HepG2 (cell line): ENCODE results near the gene OR1F1. TPM values are rescaled to one million over a fixed set of nuclear protein-coding genes. Genes with fewer than 3 reads are reported as not detected.

Experiments
- ATAC-seq: fragments of 200-7000 bp; cut with Tn5 transposase; 3 replicates; pipeline ENCODE4 v1.9.1; 2020; ENCODE audit warnings: mild to moderate bottlenecking, moderate library complexity
- BruUV-seq: library from RNA; stranded (reverse); fragments of 400-500 nt; replicated peaks from 2 replicates; lab custom pipeline; 2021; lab: Mats Ljungman, UMichigan
- CTCF ChIA-PET: fragments of 300-600 bp; formaldehyde crosslinking; extraction: SDS; loops from one replicate; lab custom pipeline; 2021; ENCODE audit warnings: low total read pairs, inconsistent platforms, low intra/inter-chr PET ratio; lab: Yijun Ruan, JAX
- POLR2A ChIA-PET: fragments of 350-600 bp; sonication (Branson Sonifier 250); formaldehyde crosslinking; loops from one replicate; lab custom pipeline; 2020; ENCODE audit warnings: antibody characterized with exemption, inconsistent platforms; lab: Yijun Ruan, JAX
- DNase-seq: peaks from one replicate; pipeline ENCODE4 v3.0.0-alpha.2; 2015; ENCODE audit warnings: low spot score
- FAIRE-seq: peaks from 3 replicates; lab custom pipeline; 2011; peaks lifted over from hg19 to GRCh38; lab: Jason Lieb, UNC
- H2AFZ ChIP-seq: one replicate; pipeline ENCODE4 v1.6.1; 2011; ENCODE audit warnings: low read length, inconsistent platforms
- H3K27ac ChIP-seq: fragments of 300-600 bp; 3 replicates; pipeline ENCODE4 v1.8.0; 2011; ENCODE audit warnings: mixed run types, mild to moderate bottlenecking, mixed read lengths, low read length, inconsistent platforms; ENCODE audit not compliant: insufficient read depth; ENCODE audit errors: extremely low read length
- H3K27me3 ChIP-seq, 2 experiments: fragments of 200-600 bp in 1 of 2; 2 replicates in 1 of 2; 3 replicates in 1 of 2; pipeline versions ENCODE4 v1.6.0 to v1.8.0; 2011; ENCODE audit warnings: low read length in 2 of 2, mild to moderate bottlenecking in 2 of 2, moderate library complexity in 2 of 2, inconsistent platforms in 1 of 2; ENCODE audit not compliant: insufficient read depth in 2 of 2, control insufficient read depth in 1 of 2
- H3K36me3 ChIP-seq, 2 experiments: fragments of 200-600 bp in 1 of 2; replicated peaks in 1 of 2; 2 replicates in 1 of 2; 3 replicates in 1 of 2; pipeline versions ENCODE4 v1.5.1 to v1.8.0; 2011; ENCODE audit warnings: low read length in 2 of 2, inconsistent platforms in 1 of 2; ENCODE audit not compliant: insufficient read depth in 2 of 2, control insufficient read depth in 1 of 2
- H3K4me1 ChIP-seq: 2 replicates; pipeline ENCODE4 v1.5.1; 2012; ENCODE audit warnings: low read length, inconsistent platforms; ENCODE audit not compliant: insufficient read depth
- H3K4me2 ChIP-seq: 2 replicates; pipeline ENCODE4 v1.6.0; 2011; ENCODE audit warnings: low read depth, low read length, inconsistent platforms
- H3K4me3 ChIP-seq, 3 experiments: fragments of 200-600 bp in 1 of 3; sonication (generic), shearing (Covaris generic) in 1 of 3; replicated peaks in 1 of 3; 2 replicates each; pipeline ENCODE4 v1.5.1; 2011 to 2016; ENCODE audit warnings: low read length in 3 of 3, inconsistent platforms in 2 of 3, low read depth in 2 of 3, mild to moderate bottlenecking in 2 of 3, control low read depth in 1 of 3, mixed read lengths in 1 of 3; ENCODE audit not compliant: insufficient read depth in 1 of 3
- H3K79me2 ChIP-seq: one replicate; pipeline ENCODE4 v1.6.1; 2011; ENCODE audit warnings: low read length, inconsistent platforms; ENCODE audit not compliant: insufficient read depth
- H3K9ac ChIP-seq: 2 replicates; pipeline ENCODE4 v1.6.0; 2011; ENCODE audit warnings: mild to moderate bottlenecking, low read depth, low read length, inconsistent platforms; ENCODE audit not compliant: insufficient read depth
- H3K9me3 ChIP-seq: 2 replicates; pipeline ENCODE4 v1.5.1; 2012; ENCODE audit warnings: mild to moderate bottlenecking, low read length
- H4K20me1 ChIP-seq: 2 replicates; pipeline ENCODE4 v1.6.0; 2011; ENCODE audit warnings: inconsistent platforms, mild to moderate bottlenecking, low read length, moderate library complexity; ENCODE audit not compliant: insufficient read depth
- DMAP1 ChIP-seq: IDR thresholded peaks from 2 replicates; pipeline ENCODE4 v1.6.1; 2016
- MXD4 ChIP-seq: IDR thresholded peaks from 2 replicates; pipeline ENCODE4 v1.6.1; 2016; ENCODE audit warnings: mild to moderate bottlenecking, missing biosample characterization, missing genetic modification reagents
- NAIF1 ChIP-seq: sonication (generic); formaldehyde crosslinking; IDR thresholded peaks from 2 replicates; pipeline ENCODE4 v1.5.0; 2020; ENCODE audit warnings: mild to moderate bottlenecking, missing genetic modification reagents, borderline replicate concordance
- RBM39 ChIP-seq: fragments of 200-400 bp; formaldehyde crosslinking; IDR thresholded peaks from one replicate; pipeline ENCODE4 v1.6.1; 2018; ENCODE audit warnings: antibody characterized with exemption, mild to moderate bottlenecking, low read depth, low read length; ENCODE audit not compliant: poor library complexity, severe bottlenecking
- SOX5 ChIP-seq: IDR thresholded peaks from 2 replicates; pipeline ENCODE4 v1.6.1; 2016; ENCODE audit warnings: borderline replicate concordance
- SP5 ChIP-seq: IDR thresholded peaks from 2 replicates; pipeline ENCODE4 v1.6.1; 2016; ENCODE audit warnings: low read depth, borderline replicate concordance
- ZBTB1 ChIP-seq: sonication (generic); formaldehyde crosslinking; IDR thresholded peaks from 2 replicates; pipeline ENCODE4 v1.4.0; 2020; ENCODE audit warnings: missing genetic modification reagents, borderline replicate concordance
- ZFP36L2 ChIP-seq: sonication (generic); formaldehyde crosslinking; IDR thresholded peaks from 2 replicates; pipeline ENCODE4 v1.4.0; 2020; ENCODE audit warnings: missing genetic modification reagents
- ZNF180 ChIP-seq: sonication (generic); formaldehyde crosslinking; IDR thresholded peaks from 2 replicates; pipeline ENCODE4 v1.4.0; 2020; ENCODE audit warnings: low read depth, missing genetic modification reagents, borderline replicate concordance
- ZNF235 ChIP-seq: sonication (generic); formaldehyde crosslinking; IDR thresholded peaks from 2 replicates; pipeline ENCODE4 v1.8.1; 2023; ENCODE audit warnings: mild to moderate bottlenecking, missing genetic modification reagents, borderline replicate concordance
- ZNF30 ChIP-seq: sonication (generic); formaldehyde crosslinking; IDR thresholded peaks from 2 replicates; pipeline ENCODE4 v1.5.0; 2020; ENCODE audit warnings: mild to moderate bottlenecking, missing genetic modification reagents
- ZNF331 ChIP-seq: sonication (generic); formaldehyde crosslinking; IDR thresholded peaks from 2 replicates; pipeline ENCODE4 v1.4.0; 2020; ENCODE audit warnings: missing genetic modification reagents
- ZNF510 ChIP-seq: sonication (generic); formaldehyde crosslinking; IDR thresholded peaks from 2 replicates; pipeline ENCODE4 v1.4.0; 2020; ENCODE audit warnings: low read depth, mild to moderate bottlenecking, missing genetic modification reagents
- ZNF563 ChIP-seq: sonication (generic); formaldehyde crosslinking; IDR thresholded peaks from 2 replicates; pipeline ENCODE4 v1.8.0; 2022; ENCODE audit warnings: mild to moderate bottlenecking, moderate library complexity, missing genetic modification reagents
- ZNF564 ChIP-seq: sonication (generic); formaldehyde crosslinking; IDR thresholded peaks from 2 replicates; pipeline ENCODE4 v1.8.1; 2023; ENCODE audit warnings: mild to moderate bottlenecking, missing genetic modification reagents
- WGBS: methylation state at CpG from one replicate; pipeline ENCODE4 v1.1.6; 2017; ENCODE audit warnings: low lambda C conversion rate; 5-methylcytosine and 5-hydroxymethylcytosine counted together
- in situ Hi-C: cut with HindIII; loops from 2 replicates; pipeline ENCODE4 v1.10.0; 2017; ENCODE audit warnings: low pct_unique_long_range_greater_than_20kb; ENCODE audit not compliant: extremely low pct_ligation_motif_present
- intact Hi-C: fragments of 100-400 bp; cut with micrococcal nuclease; formaldehyde crosslinking; loops from one replicate; pipeline ENCODE4 v1.10.0; 2022; ENCODE audit not compliant: unreplicated experiment
- polyA plus RNA-seq, 8 experiments: library from polyadenylated mRNA; depleted of rRNA in 3 of 8; stranded (reverse) in 7 of 8; unstranded in 1 of 8; fragments of >200 nt; fragmentation: Illumina TruSeq in 4 of 8; extraction: Trizol in 4 of 8; gene quantifications; 2 replicates each; pipeline versions ENCODE4 v1.2.1 to v1.2.3, GENCODE V29; 2011 to 2016; ENCODE audit warnings: low read depth in 4 of 8, missing spikeins in 1 of 8, mixed read lengths in 1 of 8; ENCODE audit not compliant: insufficient read depth in 1 of 8
- total RNA-seq, 5 experiments: library from RNA; depleted of rRNA; stranded (reverse); fragments of >200 nt; fragmentation: Illumina TruSeq; extraction: Trizol; gene quantifications; 2 replicates each; pipeline ENCODE4 v1.2.3, GENCODE V29; 2016; ENCODE audit warnings: low read depth in 1 of 5
- TF ChIP-seq, protein P1 (sequence below): sonication (generic); formaldehyde crosslinking; IDR thresholded peaks from 2 replicates; pipeline ENCODE4 v1.4.0; 2020; ENCODE audit warnings: missing genetic modification reagents, borderline replicate concordance
- TF ChIP-seq, protein P2 (sequence below): sonication (generic); formaldehyde crosslinking; IDR thresholded peaks from 2 replicates; pipeline ENCODE4 v1.4.0; 2020; ENCODE audit warnings: missing genetic modification reagents, borderline replicate concordance

Gene OR1F1
- total and polyA plus RNA-seq, 2 of the 13 experiments (the other 11 are each of a cell fraction or from before 2014, with no cell fraction given), result 0.90 TPM; not detected in 1

DNA sequence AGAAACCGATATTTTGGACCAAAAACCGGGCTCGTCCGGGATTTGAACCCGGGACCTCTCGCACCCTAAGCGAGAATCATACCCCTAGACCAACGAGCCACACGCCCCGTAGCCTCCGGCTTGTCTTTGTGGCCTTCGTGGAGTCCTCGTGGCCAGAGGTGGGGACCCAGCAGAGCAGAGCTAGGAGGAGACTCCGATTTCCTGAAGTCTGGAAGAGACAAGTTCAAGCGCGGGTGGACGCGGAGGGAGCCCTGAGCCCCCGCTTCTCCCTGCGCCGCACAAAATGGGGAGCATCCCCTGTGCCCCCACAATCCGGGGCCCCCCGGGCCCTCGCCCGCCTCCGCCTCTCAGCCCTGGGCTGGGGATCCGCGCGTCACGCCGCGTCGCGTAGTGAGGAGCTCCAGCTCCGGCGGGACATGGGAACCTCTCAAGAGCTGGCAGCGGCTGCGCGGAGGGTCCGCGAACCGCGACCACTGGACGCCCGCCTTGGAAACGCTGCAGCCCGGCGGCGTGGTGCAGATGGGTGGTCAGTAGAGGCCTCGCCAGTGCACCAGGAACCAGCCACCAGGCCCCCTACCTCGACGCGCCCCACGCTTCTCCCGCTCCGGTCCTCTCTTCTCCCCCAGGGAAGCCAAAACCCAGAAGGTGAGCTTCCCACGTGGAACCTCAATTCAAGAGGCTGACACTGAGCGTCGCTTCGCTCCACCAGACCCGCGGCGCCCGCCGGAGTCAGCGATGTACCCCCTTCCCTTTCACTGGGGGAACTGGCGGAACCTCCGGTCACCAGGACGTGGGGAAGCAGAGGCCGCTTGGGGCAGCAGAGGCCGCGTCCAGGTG lies 5.2 kb upstream of the OR1F1 start:
- no peaks in the 10 kb centered on the region for H3K79me2 ChIP-seq
- H3K9me3 ChIP-seq, result no peaks in the 10 kb centered on the region
- FAIRE-seq, result peak; percentile 49
- peak overlapping the region; percentile 96 for H3K4me2 ChIP-seq
- no peaks in the 10 kb centered on the region for H4K20me1 ChIP-seq
- no peaks in the 10 kb centered on the region; a peak in 2 of 5 replicates for H3K27me3 ChIP-seq
- in situ Hi-C loops (no loop called here), intact Hi-C loops (no loop called here)
- no peak overlapping the region for H3K27ac ChIP-seq
- WGBS, result 0% methylated on average over 4 of the region's 72 CpGs
- no peaks in the 10 kb centered on the region for H3K36me3 ChIP-seq
- POLR2A ChIA-PET, result interaction anchor here (1.0 to 1.7 kb wide), 8 partner anchors 9 to 82 kb away, joined by 3 to 20 read pairs (median 4); partner anchors contain the start of gene ZNF213
- H3K4me3 ChIP-seq, result peak overlapping the region; percentile 64 to 83 (median 72); a peak in 5 of 6 replicates
- peaks cover 62% of the 10 kb centered on the region for H3K4me1 ChIP-seq
- CTCF ChIA-PET, result no interaction called here
- H2AFZ ChIP-seq, result no peak overlapping the region
- peak; percentile 70 for DNase-seq
- no TSS peak for BruUV-seq
- ATAC-seq, result peak; percentile 73
- peak overlapping the region; percentile 41 for H3K9ac ChIP-seq
- TF ChIP-seq ZBTB1, result no peak
- TF ChIP-seq RBM39, result no peak
- TF ChIP-seq, protein P1, sequence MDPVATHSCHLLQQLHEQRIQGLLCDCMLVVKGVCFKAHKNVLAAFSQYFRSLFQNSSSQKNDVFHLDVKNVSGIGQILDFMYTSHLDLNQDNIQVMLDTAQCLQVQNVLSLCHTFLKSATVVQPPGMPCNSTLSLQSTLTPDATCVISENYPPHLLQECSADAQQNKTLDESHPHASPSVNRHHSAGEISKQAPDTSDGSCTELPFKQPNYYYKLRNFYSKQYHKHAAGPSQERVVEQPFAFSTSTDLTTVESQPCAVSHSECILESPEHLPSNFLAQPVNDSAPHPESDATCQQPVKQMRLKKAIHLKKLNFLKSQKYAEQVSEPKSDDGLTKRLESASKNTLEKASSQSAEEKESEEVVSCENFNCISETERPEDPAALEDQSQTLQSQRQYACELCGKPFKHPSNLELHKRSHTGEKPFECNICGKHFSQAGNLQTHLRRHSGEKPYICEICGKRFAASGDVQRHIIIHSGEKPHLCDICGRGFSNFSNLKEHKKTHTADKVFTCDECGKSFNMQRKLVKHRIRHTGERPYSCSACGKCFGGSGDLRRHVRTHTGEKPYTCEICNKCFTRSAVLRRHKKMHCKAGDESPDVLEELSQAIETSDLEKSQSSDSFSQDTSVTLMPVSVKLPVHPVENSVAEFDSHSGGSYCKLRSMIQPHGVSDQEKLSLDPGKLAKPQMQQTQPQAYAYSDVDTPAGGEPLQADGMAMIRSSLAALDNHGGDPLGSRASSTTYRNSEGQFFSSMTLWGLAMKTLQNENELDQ, result no peak
- TF ChIP-seq ZNF30 (CRISPR knock-in tag), result no peak
- TF ChIP-seq SP5 (CRISPR knock-in tag), result no peak
- no peak for TF ChIP-seq ZNF180
- no peak for TF ChIP-seq ZNF510 (CRISPR knock-in tag)
- TF ChIP-seq, protein P2, sequence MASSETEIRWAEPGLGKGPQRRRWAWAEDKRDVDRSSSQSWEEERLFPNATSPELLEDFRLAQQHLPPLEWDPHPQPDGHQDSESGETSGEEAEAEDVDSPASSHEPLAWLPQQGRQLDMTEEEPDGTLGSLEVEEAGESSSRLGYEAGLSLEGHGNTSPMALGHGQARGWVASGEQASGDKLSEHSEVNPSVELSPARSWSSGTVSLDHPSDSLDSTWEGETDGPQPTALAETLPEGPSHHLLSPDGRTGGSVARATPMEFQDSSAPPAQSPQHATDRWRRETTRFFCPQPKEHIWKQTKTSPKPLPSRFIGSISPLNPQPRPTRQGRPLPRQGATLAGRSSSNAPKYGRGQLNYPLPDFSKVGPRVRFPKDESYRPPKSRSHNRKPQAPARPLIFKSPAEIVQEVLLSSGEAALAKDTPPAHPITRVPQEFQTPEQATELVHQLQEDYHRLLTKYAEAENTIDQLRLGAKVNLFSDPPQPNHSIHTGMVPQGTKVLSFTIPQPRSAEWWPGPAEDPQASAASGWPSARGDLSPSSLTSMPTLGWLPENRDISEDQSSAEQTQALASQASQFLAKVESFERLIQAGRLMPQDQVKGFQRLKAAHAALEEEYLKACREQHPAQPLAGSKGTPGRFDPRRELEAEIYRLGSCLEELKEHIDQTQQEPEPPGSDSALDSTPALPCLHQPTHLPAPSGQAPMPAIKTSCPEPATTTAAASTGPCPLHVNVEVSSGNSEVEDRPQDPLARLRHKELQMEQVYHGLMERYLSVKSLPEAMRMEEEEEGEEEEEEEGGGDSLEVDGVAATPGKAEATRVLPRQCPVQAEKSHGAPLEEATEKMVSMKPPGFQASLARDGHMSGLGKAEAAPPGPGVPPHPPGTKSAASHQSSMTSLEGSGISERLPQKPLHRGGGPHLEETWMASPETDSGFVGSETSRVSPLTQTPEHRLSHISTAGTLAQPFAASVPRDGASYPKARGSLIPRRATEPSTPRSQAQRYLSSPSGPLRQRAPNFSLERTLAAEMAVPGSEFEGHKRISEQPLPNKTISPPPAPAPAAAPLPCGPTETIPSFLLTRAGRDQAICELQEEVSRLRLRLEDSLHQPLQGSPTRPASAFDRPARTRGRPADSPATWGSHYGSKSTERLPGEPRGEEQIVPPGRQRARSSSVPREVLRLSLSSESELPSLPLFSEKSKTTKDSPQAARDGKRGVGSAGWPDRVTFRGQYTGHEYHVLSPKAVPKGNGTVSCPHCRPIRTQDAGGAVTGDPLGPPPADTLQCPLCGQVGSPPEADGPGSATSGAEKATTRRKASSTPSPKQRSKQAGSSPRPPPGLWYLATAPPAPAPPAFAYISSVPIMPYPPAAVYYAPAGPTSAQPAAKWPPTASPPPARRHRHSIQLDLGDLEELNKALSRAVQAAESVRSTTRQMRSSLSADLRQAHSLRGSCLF (CRISPR knock-in tag), result no peak
- TF ChIP-seq ZNF563 (CRISPR knock-in tag), result peak; percentile 65
- TF ChIP-seq DMAP1 (CRISPR knock-in tag), result no peak
- TF ChIP-seq ZNF235 (CRISPR knock-in tag), result no peak
- TF ChIP-seq NAIF1, result no peak
- peak; percentile 81; the same call in 1 of the 2 replicates for TF ChIP-seq MXD4 (CRISPR knock-in tag)
- TF ChIP-seq SOX5 (CRISPR knock-in tag), result peak; percentile 33; the same call in 1 of the 2 replicates
- TF ChIP-seq ZFP36L2 (CRISPR knock-in tag), result no peak
- TF ChIP-seq ZNF331 (CRISPR knock-in tag), result peak; percentile 74; the same call in 1 of the 2 replicates
- TF ChIP-seq ZNF564 (CRISPR knock-in tag), result no peak
